GM12878 (cell line): ENCODE measurements around the gene PIK3R3. TPM values are rescaled to one million over a fixed set of nuclear protein-coding genes. Genes with fewer than 3 reads are reported as not detected.
A peak's percentile ranks its signal among the peaks of the same experiment; 100 is the strongest.

Source experiments
- ATAC-seq: fragments of 200-7000 bp; cut with Tn5 transposase; 3 replicates; pipeline ENCODE4 v1.9.1; 2020; ENCODE audit warnings: mild to moderate bottlenecking, moderate library complexity
- BruUV-seq: library from RNA; stranded (reverse); fragments of 400-500 nt; replicated peaks from 2 replicates; lab custom pipeline; 2021; lab: Mats Ljungman, UMichigan
- CTCF ChIA-PET: fragments of 300-600 bp; sonication (Branson Sonifier 250); formaldehyde crosslinking; extraction: SDS; loops from one replicate; lab custom pipeline; 2021; ENCODE audit warnings: inconsistent platforms; lab: Yijun Ruan, JAX
- POLR2A ChIA-PET: fragments of 350-600 bp; formaldehyde crosslinking; extraction: SDS; loops from one replicate; lab custom pipeline; 2021; ENCODE audit warnings: inconsistent platforms; lab: Charles Lee
- RAD21 ChIA-PET: fragments of 300-600 bp; sonication (Branson Sonifier 250); formaldehyde crosslinking; loops from one replicate; lab custom pipeline; 2023; ENCODE audit warnings: antibody characterized with exemption; ENCODE audit not compliant: unreplicated experiment; lab: Charles Lee
- SMC1A ChIA-PET: fragments of 300-600 bp; sonication (Branson Sonifier 250); formaldehyde crosslinking; loops from one replicate; lab custom pipeline; 2023; ENCODE audit not compliant: unreplicated experiment, uncharacterized antibody; lab: Charles Lee
- DNase-seq: peaks from one replicate; pipeline ENCODE4 v3.0.0-alpha.2; 2011; ENCODE audit warnings: low read depth, low spot score
- FAIRE-seq: peaks from 3 replicates; lab custom pipeline; 2011; peaks lifted over from hg19 to GRCh38; lab: Jason Lieb, UNC
- H2AFZ ChIP-seq: 2 replicates; pipeline ENCODE4 v1.6.0; 2011; ENCODE audit warnings: low read depth, low read length, control low read depth; ENCODE audit not compliant: control insufficient read depth
- H3K27ac ChIP-seq: 2 replicates; pipeline ENCODE4 v1.5.1; 2011; ENCODE audit warnings: control low read depth; ENCODE audit not compliant: control insufficient read depth, insufficient read depth
- H3K27me3 ChIP-seq, 2 experiments: replicated peaks in 1 of 2; 2 replicates each; pipeline versions ENCODE4 v1.6.0 to v1.6.1; 2011; ENCODE audit warnings: low read length in 1 of 2; ENCODE audit not compliant: control insufficient read depth in 2 of 2, insufficient read depth in 2 of 2
- H3K36me3 ChIP-seq, 2 experiments: 2 replicates each; pipeline ENCODE4 v1.5.1; 2011; ENCODE audit warnings: low read length in 1 of 2; ENCODE audit not compliant: control insufficient read depth in 2 of 2, insufficient read depth in 2 of 2
- H3K4me1 ChIP-seq: 2 replicates; pipeline ENCODE4 v1.6.1; 2011; ENCODE audit warnings: mild to moderate bottlenecking, low read length, moderate library complexity, mixed read lengths; ENCODE audit not compliant: control insufficient read depth, insufficient read depth
- H3K4me2 ChIP-seq: 2 replicates; pipeline ENCODE4 v1.6.0; 2011; ENCODE audit warnings: control low read depth; ENCODE audit not compliant: control insufficient read depth, insufficient read depth
- H3K4me3 ChIP-seq: fragments of 200-600 bp; sonication (generic); 2 replicates; pipeline ENCODE4 v1.5.1; 2016
- H3K79me2 ChIP-seq: 2 replicates; pipeline ENCODE4 v1.6.0; 2011; ENCODE audit warnings: low read length; ENCODE audit not compliant: control insufficient read depth, insufficient read depth
- H3K9ac ChIP-seq: 2 replicates; pipeline ENCODE4 v1.8.0; 2011; ENCODE audit warnings: low read length, control low read depth, mixed read lengths; ENCODE audit not compliant: control insufficient read depth, insufficient read depth
- H3K9me3 ChIP-seq: replicated peaks from 3 replicates; pipeline ENCODE4 v1.5.1; 2011; ENCODE audit warnings: mild to moderate bottlenecking, low read length; ENCODE audit not compliant: control insufficient read depth, insufficient read depth
- H4K20me1 ChIP-seq: 2 replicates; pipeline ENCODE4 v1.6.0; 2011; ENCODE audit not compliant: control insufficient read depth, insufficient read depth
- EED ChIP-seq: sonication (generic); IDR thresholded peaks from 2 replicates; pipeline ENCODE4 v1.6.1; 2016; ENCODE audit warnings: antibody characterized with exemption, low read depth
- GATAD2B ChIP-seq: fragments of 450-650 bp; conservative IDR thresholded peaks from 2 replicates; pipeline ENCODE4 v1.6.1; 2017; ENCODE audit warnings: low read depth, mild to moderate bottlenecking, moderate library complexity
- IKZF2 ChIP-seq, 2 experiments: fragments of 450-650 bp; IDR thresholded peaks; 2 replicates each; pipeline ENCODE4 v1.6.1; 2017; ENCODE audit warnings: mild to moderate bottlenecking in 2 of 2, moderate library complexity in 2 of 2
- KLF5 ChIP-seq: fragments of 450-650 bp; IDR thresholded peaks from 2 replicates; pipeline ENCODE4 v1.6.1; 2014; ENCODE audit warnings: mild to moderate bottlenecking; ENCODE audit not compliant: partially characterized antibody
- MEF2B ChIP-seq: fragments of 450-650 bp; IDR thresholded peaks from 2 replicates; pipeline ENCODE4 v1.6.1; 2018; ENCODE audit warnings: mild to moderate bottlenecking, moderate library complexity; ENCODE audit not compliant: partially characterized antibody, poor library complexity, severe bottlenecking
- MYC ChIP-seq: IDR thresholded peaks from 2 replicates; pipeline ENCODE4 v1.6.1; 2011; ENCODE audit warnings: mild to moderate bottlenecking, low read length, moderate library complexity, inconsistent platforms; ENCODE audit not compliant: insufficient read depth, insufficient replicate concordance, insufficient read length, severe bottlenecking
- NR2F1 ChIP-seq: fragments of 450-650 bp; conservative IDR thresholded peaks from 2 replicates; pipeline ENCODE4 v1.6.1; 2017; ENCODE audit warnings: mild to moderate bottlenecking
- SMAD1 ChIP-seq: fragments of 450-650 bp; IDR thresholded peaks from 2 replicates; pipeline ENCODE4 v1.6.1; 2018; ENCODE audit warnings: mild to moderate bottlenecking, low read depth; ENCODE audit not compliant: partially characterized antibody
- SP1 ChIP-seq: IDR thresholded peaks from one replicate; pipeline ENCODE4 v1.6.1; 2011; ENCODE audit warnings: low read depth, low read length
- SREBF1 ChIP-seq: IDR thresholded peaks from 2 replicates; pipeline ENCODE4 v1.6.1; 2012; ENCODE audit warnings: mild to moderate bottlenecking, low read length
- TBL1XR1 ChIP-seq: IDR thresholded peaks from 2 replicates; pipeline ENCODE4 v1.6.1; 2012; ENCODE audit warnings: low read depth, low read length, improper control_type of control experiment
- TCF3 ChIP-seq: IDR thresholded peaks from 2 replicates; pipeline ENCODE4 v1.6.1; 2012; ENCODE audit warnings: low read depth, mild to moderate bottlenecking, low read length, borderline replicate concordance; ENCODE audit not compliant: insufficient read depth
- ZBTB4 ChIP-seq: fragments of 450-650 bp; formaldehyde crosslinking; IDR thresholded peaks from 2 replicates; pipeline ENCODE4 v1.4.0; 2022; ENCODE audit warnings: mild to moderate bottlenecking, moderate library complexity
- ZNF207 ChIP-seq: fragments of 450-650 bp; IDR thresholded peaks from 2 replicates; pipeline ENCODE4 v1.6.1; 2014; ENCODE audit warnings: antibody characterized with exemption, mild to moderate bottlenecking, borderline replicate concordance
- ZSCAN29 ChIP-seq: fragments of 450-650 bp; IDR thresholded peaks from 2 replicates; pipeline ENCODE4 v1.6.1; 2017; ENCODE audit warnings: mild to moderate bottlenecking, moderate library complexity
- WGBS: methylation state at CpG from one replicate; pipeline ENCODE4 v1.1.6; 2016; ENCODE audit warnings: low lambda C conversion rate; ENCODE audit not compliant: insufficient replicate concordance, insufficient coverage; ENCODE audit errors: missing lambda C conversion rate; 5-methylcytosine and 5-hydroxymethylcytosine counted together
- in situ Hi-C: fragments of 300-500 bp; cut with MboI; formaldehyde crosslinking; loops from 9 replicates; pipeline ENCODE4 v1.14.3; 2018; ENCODE audit warnings: mixed read lengths
- intact Hi-C: fragments of 100-400 bp; cut with micrococcal nuclease; formaldehyde crosslinking; loops from one replicate; pipeline ENCODE4 v1.14.2; 2022; ENCODE audit not compliant: unreplicated experiment
- polyA plus RNA-seq, 11 experiments: library from polyadenylated mRNA; depleted of rRNA in 4 of 11; unstranded in 6 of 11; stranded (reverse) in 5 of 11; fragments of >200 nt; fragmentation: Nextera tagmentation in 4 of 11; fragmentation: Illumina TruSeq in 1 of 11; extraction: Ambion mirVana in 4 of 11; extraction: Trizol in 1 of 11; gene quantifications; 1 replicate in 1 of 11; 2 replicates in 10 of 11; pipeline versions ENCODE4 v1.2.1 to v1.2.3, GENCODE V29; 2011 to 2016; ENCODE audit warnings: inconsistent platforms in 2 of 11, missing spikeins in 2 of 11, low read depth in 1 of 11
- total RNA-seq, 4 experiments: library from RNA; depleted of rRNA in 3 of 4; stranded (reverse); fragments of >200 nt in 3 of 4; fragmentation: Illumina TruSeq in 1 of 4; extraction: Trizol in 1 of 4; gene quantifications; 2 replicates each; pipeline versions ENCODE4 v1.2.1 to v1.2.3, GENCODE V29; 2013 to 2021

The PIK3R3 gene
- total and polyA plus RNA-seq, 10 of the 15 experiments (the other 5 are each of a cell fraction or from before 2014, with no cell fraction given) = 4.8 to 27.0 (median 19.8) TPM

GRCh38 chr1:46171871-46172270, 39.4 kb upstream of the PIK3R3 start (continued):
- no peak for TF ChIP-seq ZBTB4 (CRISPR knock-in tag)
- TF ChIP-seq EED = no peak
- no peak for TF ChIP-seq SP1
- no peak for TF ChIP-seq ZNF207
- TF ChIP-seq KLF5 = no peak

GRCh38 chr1:46171351-46171750, 38.9 kb upstream of the PIK3R3 start:
- H2AFZ ChIP-seq = no peak overlapping the region
- no peaks in the 10 kb centered on the region for H3K9me3 ChIP-seq
- no peaks in the 10 kb centered on the region; a peak in 1 of 4 replicates for H3K27me3 ChIP-seq
- TF ChIP-seq GATAD2B (peak; percentile 59; the same call in 1 of the 2 replicates), TBL1XR1 (no peak), SMAD1 (peak; percentile 42), NR2F1 (0 out of 2 replicates have a peak, but pooled peaks have one; percentile 16), ZSCAN29 (no peak), TCF3 (no peak), MYC (no peak), IKZF2 (IDR thresholded peaks at IDR 0.05) (no peak; a peak in 1 of 4 replicates), ZBTB4 (CRISPR knock-in tag) (no peak), MEF2B (peak; percentile 95), SREBF1 (no peak)
- no peak overlapping the region for H3K4me2 ChIP-seq
- DNase-seq (no peak), FAIRE-seq (no peak), ATAC-seq (peak; percentile 52)
- H3K4me3 ChIP-seq = no peak overlapping the region
- RAD21 ChIA-PET = interaction anchor here (1.8 kb wide), 1 partner anchor 129 kb away, joined by 5 read pairs; no protein-coding TSS in a partner anchor
- H3K79me2 ChIP-seq = no peaks in the 10 kb centered on the region
- H3K36me3 ChIP-seq = no peaks in the 10 kb centered on the region
- WGBS = 26% methylated on average over 8 of the region's 8 CpGs
- H3K27ac ChIP-seq = no peak overlapping the region
- SMC1A ChIA-PET = interaction anchor here (0.8 to 8.0 kb wide), 6 partner anchors 11 to 134 kb away, joined by 3 to 50 read pairs (median 8); no protein-coding TSS in a partner anchor
- intact Hi-C loops = no loop called here
- CTCF ChIA-PET = interaction anchor here (0.6 to 17.5 kb wide), 5 partner anchors 8 to 134 kb away, joined by 3 to 293 read pairs (median 3); no protein-coding TSS in a partner anchor
- no TSS peak for BruUV-seq
- in situ Hi-C loops = no loop called here
- POLR2A ChIA-PET = interaction anchor here (0.5 to 1.0 kb wide), 3 partner anchors 27 to 40 kb away, joined by 3 to 4 read pairs (median 3); no protein-coding TSS in a partner anchor
- no peak overlapping the region for H3K9ac ChIP-seq
- H4K20me1 ChIP-seq = no peaks in the 10 kb centered on the region; the same call in 1 of the 2 replicates
- H3K4me1 ChIP-seq = peaks cover 15% of the 10 kb centered on the region
